G401.6 (cell line): ENCODE data around the gene CHTF18.
"Not testable (repeated sequence)": the region's sequence is repeated elsewhere in the genome, so short reads cannot be mapped to it uniquely, and the experiment has no call there.

Experiments
- FAIRE-seq: peaks from 2 replicates; lab custom pipeline; 2012; peaks lifted over from hg19 to GRCh38; lab: Jason Lieb, UNC

The CHTF18 gene

GRCh38 chr16:808085-808386 lies 19.6 kb downstream of the CHTF18 start:
- FAIRE-seq, result no peak

- FAIRE-seq, result no peak
Observed at GRCh38 chr16:813204-813915, 24.9 kb downstream of the CHTF18 start.

DNA sequence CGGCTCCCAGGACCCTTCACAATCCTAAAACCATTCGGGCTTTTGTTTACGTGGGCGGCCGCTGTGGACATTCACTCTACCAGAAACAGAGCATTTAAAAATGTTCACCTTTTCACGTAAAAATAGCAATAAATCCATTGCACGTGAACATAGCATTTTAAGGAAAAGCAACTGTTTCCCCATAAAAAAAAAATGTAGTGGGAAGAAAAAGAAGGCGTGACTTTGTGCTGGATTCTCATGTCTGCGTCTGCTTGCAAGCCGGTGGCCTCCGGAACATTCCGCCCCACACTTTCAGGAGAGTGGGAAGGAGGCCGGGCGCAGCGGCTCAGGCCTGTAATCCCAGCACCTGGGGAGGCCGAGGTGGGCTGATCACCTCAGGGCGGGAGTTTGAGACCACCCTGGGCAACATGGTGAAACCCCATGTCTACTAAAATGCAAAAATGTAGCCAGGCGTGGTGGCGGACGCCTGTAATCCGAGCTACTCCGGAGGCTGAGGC lies 25.5 kb downstream of the CHTF18 start:
- FAIRE-seq, result no peak

GRCh38 chr16:814974-815373 lies 26.6 kb downstream of the CHTF18 start:
- FAIRE-seq, result no peak

GRCh38 chr16:815861-816260 lies 27.4 kb downstream of the CHTF18 start:
- FAIRE-seq, result no peak

GRCh38 chr16:817001-817906 lies 28.8 kb downstream of the CHTF18 start:
- no peak for FAIRE-seq

- no peak for FAIRE-seq
Observed at GRCh38 chr16:818132-818531, 29.7 kb downstream of the CHTF18 start.

DNA sequence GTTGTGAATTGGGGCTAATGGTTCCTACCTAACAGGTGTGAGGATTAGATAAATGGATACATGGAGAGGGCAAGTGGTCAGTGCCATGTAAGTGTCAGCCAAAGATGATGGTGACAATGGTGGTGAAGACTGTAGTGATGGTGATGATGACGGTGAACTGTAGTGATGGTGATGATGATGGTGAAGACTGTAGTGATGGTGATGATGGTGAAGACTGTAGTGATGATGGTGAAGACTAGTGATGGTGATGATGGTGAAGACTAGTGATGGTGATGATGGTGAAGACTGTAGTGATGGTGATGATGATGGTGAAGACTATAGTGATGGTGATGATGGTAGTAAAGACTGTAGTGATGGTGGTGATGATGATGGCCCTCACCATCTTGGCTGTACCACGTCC lies 30.2 kb downstream of the CHTF18 start:
- FAIRE-seq, result no peak

DNA sequence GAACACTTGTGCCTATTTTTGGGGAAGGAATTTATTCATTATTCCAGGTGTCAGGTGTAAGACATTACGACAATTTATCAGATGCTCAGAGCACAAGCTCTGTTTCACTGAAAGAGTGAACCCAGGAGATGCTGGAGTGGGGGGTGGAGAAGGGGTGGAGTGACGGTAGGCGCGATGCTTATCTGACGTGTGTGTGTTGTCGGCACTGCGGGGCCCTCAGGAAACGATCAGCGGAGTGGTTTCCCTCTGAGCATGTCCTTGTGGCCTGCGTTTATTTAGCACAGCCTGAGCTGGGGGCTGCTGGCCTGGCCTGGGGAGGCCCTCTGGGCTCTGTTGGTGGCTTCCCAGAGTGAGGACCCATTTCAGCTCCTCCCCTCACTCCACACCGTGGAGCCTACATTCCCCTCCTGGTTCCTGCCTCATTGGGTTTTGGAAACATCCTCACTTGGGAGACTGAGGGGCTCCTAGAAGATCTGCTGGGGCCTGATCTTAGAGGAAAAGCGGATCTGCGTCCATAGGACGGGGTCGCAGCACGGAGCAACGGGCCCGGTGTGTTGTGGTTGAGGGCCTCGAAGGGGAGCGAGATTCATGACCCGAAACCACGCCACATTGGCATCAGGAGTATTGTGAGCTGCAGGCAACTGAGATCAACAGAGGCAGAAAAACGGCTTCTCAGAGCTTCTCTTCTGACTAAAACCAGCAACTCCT lies 31.1 kb downstream of the CHTF18 start:
- FAIRE-seq, result no peak

DNA sequence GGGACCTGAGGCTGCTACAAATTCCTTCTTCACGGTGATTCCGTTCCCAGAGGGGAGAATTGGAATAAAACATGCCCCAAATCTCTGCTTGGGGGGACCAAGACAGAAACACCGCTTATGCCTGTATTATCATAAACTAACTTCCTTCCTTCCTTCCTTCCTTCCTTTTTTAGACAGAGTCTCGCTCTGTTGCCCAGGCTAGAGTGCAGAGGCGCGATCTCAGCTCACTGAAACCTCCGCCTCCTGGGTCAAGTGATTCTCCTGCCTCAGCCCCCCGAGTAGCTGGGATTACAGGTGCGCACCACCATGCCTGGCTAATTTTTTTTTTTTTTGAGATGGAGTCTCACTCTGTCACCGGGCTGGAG lies 31.6 kb downstream of the CHTF18 start:
- FAIRE-seq, result not testable (repeated sequence)

DNA sequence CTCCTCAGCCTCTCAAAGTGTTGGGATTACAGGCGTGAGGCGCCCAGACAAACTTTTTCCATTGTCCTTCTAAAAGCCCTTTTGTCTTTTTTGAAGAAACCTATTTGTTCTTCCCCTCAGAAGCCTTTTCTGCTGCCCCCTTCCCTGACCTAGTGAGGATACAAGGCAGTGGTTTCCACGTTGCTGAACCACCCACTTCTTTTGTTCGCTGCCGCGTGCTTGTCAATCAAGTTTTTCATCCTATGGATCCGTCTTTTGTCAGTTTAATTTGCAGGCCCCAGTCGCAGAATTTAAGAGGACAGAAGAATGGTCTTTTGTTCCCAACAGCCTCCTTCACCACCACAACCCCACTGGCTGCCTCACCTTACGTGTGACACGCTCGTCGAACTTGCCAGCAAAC lies 32.3 kb downstream of the CHTF18 start:
- FAIRE-seq, result no peak

- no peak for FAIRE-seq
Observed at GRCh38 chr16:821751-822150, 33.3 kb downstream of the CHTF18 start.

- FAIRE-seq, result no peak
Observed at GRCh38 chr16:822174-822908, 33.9 kb downstream of the CHTF18 start.

DNA sequence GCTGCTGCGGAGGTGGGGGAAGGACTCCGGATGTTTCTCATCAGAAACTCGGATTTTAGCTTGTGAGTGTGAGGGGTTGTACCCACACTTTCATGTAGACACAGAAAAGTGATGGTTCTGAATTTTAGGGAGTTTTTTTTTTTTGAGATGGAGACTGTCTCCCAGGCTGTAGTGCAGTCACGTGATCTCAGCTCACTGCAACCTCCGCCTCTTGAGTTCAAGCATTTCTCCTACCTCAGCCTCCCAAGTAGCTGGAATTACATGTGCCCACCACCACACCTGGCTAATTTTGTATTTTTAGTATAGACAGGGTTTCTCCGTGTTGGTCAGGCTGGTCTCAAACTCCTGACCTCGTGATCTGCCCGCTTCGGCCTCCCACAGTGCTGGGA lies 34.5 kb downstream of the CHTF18 start:
- no peak for FAIRE-seq

GRCh38 chr16:824194-824593 lies 35.8 kb downstream of the CHTF18 start:
- no peak for FAIRE-seq

- no peak for FAIRE-seq
Observed at GRCh38 chr16:824601-825000, 36.2 kb downstream of the CHTF18 start.

GRCh38 chr16:825341-826061 lies 37.1 kb downstream of the CHTF18 start:
- no peak for FAIRE-seq

GRCh38 chr16:827513-827912 lies 39.1 kb downstream of the CHTF18 start:
- FAIRE-seq, result no peak

- FAIRE-seq, result no peak
Observed at GRCh38 chr16:828891-829290, 40.5 kb downstream of the CHTF18 start.

DNA sequence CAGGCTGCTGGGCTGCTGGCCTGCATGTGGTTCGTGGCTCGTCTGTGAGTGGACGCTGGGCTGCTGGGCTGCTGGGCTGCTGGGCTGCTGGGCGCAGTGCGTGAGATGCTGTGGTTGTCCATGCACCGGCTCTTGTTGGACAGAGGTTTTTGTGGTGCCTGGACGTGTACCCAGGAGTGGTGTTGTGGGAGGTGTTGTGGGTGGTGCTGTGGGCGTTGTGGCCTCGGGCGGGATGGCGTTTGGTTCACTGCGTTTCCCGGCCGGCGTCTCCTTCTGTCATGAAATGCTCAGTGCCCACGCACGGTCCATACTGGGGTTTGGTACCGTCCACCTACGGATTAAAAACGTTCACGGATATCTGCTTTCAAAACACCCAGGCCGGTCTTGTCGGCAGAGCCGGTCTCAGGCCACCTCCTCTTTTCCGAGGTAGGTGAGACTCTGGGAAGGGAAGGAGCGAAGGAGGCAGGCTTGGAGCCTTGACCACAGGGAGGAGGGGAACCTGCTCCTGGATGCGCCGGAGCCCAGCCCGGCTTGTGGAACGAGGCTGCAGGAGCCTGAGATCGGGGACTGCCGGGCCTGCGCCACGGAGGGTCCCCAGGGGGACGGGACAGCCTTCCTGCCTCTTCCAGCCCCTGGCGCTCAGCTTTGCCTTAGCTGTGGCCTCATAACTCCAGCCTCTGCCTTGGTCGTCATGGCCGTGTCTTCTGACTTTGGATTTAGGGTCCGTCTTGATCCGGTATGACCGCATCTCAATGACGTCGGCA lies 41.9 kb downstream of the CHTF18 start:
- FAIRE-seq, result no peak
